RWPE2 (cell line): ENCODE results near the gene ITCH.

Source experiments
- ATAC-seq: fragments of 200-7000 bp; cut with Tn5 transposase; 3 replicates; pipeline ENCODE4 v1.9.1; 2021; ENCODE audit warnings: low read depth
- DNase-seq: peaks from one replicate; pipeline ENCODE4 v3.0.0-alpha.2; 2020; ENCODE audit warnings: low spot score
- H3K27ac ChIP-seq: fragments of 450-650 bp; 2 replicates; pipeline ENCODE4 v1.5.1; 2017; ENCODE audit warnings: mild to moderate bottlenecking; ENCODE audit not compliant: poor library complexity, severe bottlenecking
- H3K27me3 ChIP-seq: fragments of 250-450 bp; sonication (Bioruptor Pico); 2 replicates; pipeline ENCODE4 v1.5.1; 2021; ENCODE audit warnings: mild to moderate bottlenecking, moderate library complexity; ENCODE audit not compliant: insufficient read depth, poor library complexity, severe bottlenecking
- H3K36me3 ChIP-seq: fragments of 250-450 bp; sonication (Bioruptor Pico); 2 replicates; pipeline ENCODE4 v1.5.1; 2020; ENCODE audit warnings: low read depth, mild to moderate bottlenecking, moderate library complexity
- H3K4me1 ChIP-seq: fragments of 250-450 bp; sonication (Bioruptor Pico); 2 replicates; pipeline ENCODE4 v1.5.1; 2021; ENCODE audit warnings: mild to moderate bottlenecking, moderate library complexity; ENCODE audit not compliant: insufficient read depth, poor library complexity, severe bottlenecking
- H3K4me3 ChIP-seq: fragments of 250-450 bp; sonication (Bioruptor Pico); 2 replicates; pipeline ENCODE4 v1.5.1; 2021; ENCODE audit warnings: mild to moderate bottlenecking, moderate library complexity; ENCODE audit not compliant: severe bottlenecking
- H3K9me3 ChIP-seq: fragments of 250-450 bp; sonication (Bioruptor Pico); 2 replicates; pipeline ENCODE4 v1.5.1; 2021; ENCODE audit warnings: mild to moderate bottlenecking, moderate library complexity; ENCODE audit not compliant: severe bottlenecking
- CTCF ChIP-seq: fragments of 450-650 bp; IDR thresholded peaks from one replicate; pipeline ENCODE4 v1.5.1; 2017; ENCODE audit warnings: mild to moderate bottlenecking, moderate library complexity; ENCODE audit not compliant: poor library complexity, severe bottlenecking

The ITCH gene

GRCh38 chr20:34388000-34388399 is 24.9 kb downstream of the ITCH start:
- no peak for ATAC-seq
- TF ChIP-seq CTCF: no peak
- no peaks in the 10 kb centered on the region for H3K27me3 ChIP-seq
- peak overlapping the region; percentile 72 for H3K27ac ChIP-seq
- H3K9me3 ChIP-seq: no peaks in the 10 kb centered on the region
- H3K4me1 ChIP-seq: peaks cover 60% of the 10 kb centered on the region
- peak; percentile 56 for DNase-seq
- no peak overlapping the region for H3K4me3 ChIP-seq
- peaks cover 55% of the 10 kb centered on the region for H3K36me3 ChIP-seq

GRCh38 chr20:34388678-34389077 is 25.6 kb downstream of the ITCH start:
- Histone ChIP-seq H3K36me3 (peaks cover 62% of the 10 kb centered on the region), H3K4me3 (no peak overlapping the region), H3K9me3 (no peaks in the 10 kb centered on the region), H3K4me1 (peaks cover 60% of the 10 kb centered on the region), H3K27me3 (no peaks in the 10 kb centered on the region), H3K27ac (peak overlapping the region; percentile 72)
- no peak for ATAC-seq
- no peak for TF ChIP-seq CTCF
- no peak for DNase-seq

- H3K4me3 ChIP-seq: no peak overlapping the region
- H3K27ac ChIP-seq: peak overlapping the region; percentile 72
- H3K4me1 ChIP-seq: peaks cover 60% of the 10 kb centered on the region
- no peaks in the 10 kb centered on the region for H3K27me3 ChIP-seq
- DNase-seq (peak; percentile 36), ATAC-seq (no peak)
- H3K9me3 ChIP-seq: no peaks in the 10 kb centered on the region
- peaks cover 69% of the 10 kb centered on the region for H3K36me3 ChIP-seq
- no peak for TF ChIP-seq CTCF
Measured at GRCh38 chr20:34389206-34389953, 26.3 kb downstream of the ITCH start.

- H3K27ac ChIP-seq: peak overlapping the region; percentile 72
Measured at GRCh38 chr20:34389954-34390555, 27.0 kb downstream of the ITCH start.

More at GRCh38 chr20:34389954-34390555, 27.0 kb downstream of the ITCH start:
- Histone ChIP-seq H3K9me3 (no peaks in the 10 kb centered on the region), H3K4me1 (peaks cover 60% of the 10 kb centered on the region), H3K27me3 (no peaks in the 10 kb centered on the region), H3K4me3 (no peak overlapping the region), H3K36me3 (peaks cover 76% of the 10 kb centered on the region)
- peak; percentile 26 for ATAC-seq
- TF ChIP-seq CTCF: no peak
- DNase-seq: no peak
